Naive B cell (primary cell): ENCODE data around the gene INSIG2. TPM values are rescaled to one million over a fixed set of nuclear protein-coding genes. Genes with fewer than 3 reads are reported as not detected.

ENCODE experiments used
- ATAC-seq, 2 donors: fragments of 150-1000 bp; cut with Tn5 transposase; 2 replicates each; pipeline ENCODE4 v1.10.0; 2021; ENCODE audit warnings: low read depth in 2 of 2, mild to moderate bottlenecking in 2 of 2, moderate library complexity in 2 of 2
- DNase-seq: peaks from one replicate; pipeline ENCODE4 v3.0.0; 2022
- H3K27ac Mint-ChIP-seq, 6 donors: one replicate each; pipeline ENCODE4 v1.8.0; 2020 to 2022; ENCODE audit warnings: mild to moderate bottlenecking in 6 of 6, mixed read lengths in 6 of 6, moderate library complexity in 5 of 6, inconsistent platforms in 2 of 6
- H3K27me3 Mint-ChIP-seq, 3 donors: one replicate each; pipeline ENCODE4 v1.8.0; 2021 to 2022; ENCODE audit warnings: mixed read lengths in 3 of 3, mild to moderate bottlenecking in 1 of 3
- H3K36me3 Mint-ChIP-seq, 2 donors: one replicate each; pipeline ENCODE4 v1.8.0; 2020 to 2022; ENCODE audit warnings: mixed read lengths in 2 of 2, inconsistent platforms in 1 of 2, mild to moderate bottlenecking in 1 of 2
- H3K4me1 Mint-ChIP-seq, 3 donors: one replicate each; pipeline ENCODE4 v1.8.0; 2020 to 2022; ENCODE audit warnings: mixed read lengths in 3 of 3, inconsistent platforms in 1 of 3, mild to moderate bottlenecking in 1 of 3, moderate library complexity in 1 of 3
- H3K4me3 Mint-ChIP-seq, 8 donors: one replicate each; pipeline ENCODE4 v1.8.0; 2020 to 2022; ENCODE audit warnings: mild to moderate bottlenecking in 8 of 8, mixed read lengths in 8 of 8, moderate library complexity in 8 of 8, inconsistent platforms in 2 of 8
- H3K9me3 Mint-ChIP-seq, 7 donors: one replicate each; pipeline ENCODE4 v1.8.0; 2020 to 2022; ENCODE audit warnings: mixed read lengths in 7 of 7, mild to moderate bottlenecking in 5 of 7, inconsistent platforms in 2 of 7, moderate library complexity in 1 of 7
- polyA plus RNA-seq, 6 donors: library from polyadenylated mRNA; unstranded; fragments of 300-500 nt; fragmentation: Illumina TruSeq; gene quantifications; one replicate each; pipeline ENCODE4 v1.2.3, GENCODE V29; 2021; ENCODE audit warnings: low read depth in 6 of 6

The INSIG2 gene
- polyA plus RNA-seq, 6 donors from 2014 or later = 23.6 to 54.5 (median 27.3) TPM

GRCh38 chr2:118130385-118130784 is 42.1 kb downstream of the INSIG2 start:
- ATAC-seq = no peak
- peaks cover 15 to 50% (median 42%) of the 10 kb centered on the region in 3 donors for H3K27me3 Mint-ChIP-seq
- no peak overlapping the region for H3K4me3 Mint-ChIP-seq
- peak overlapping the region in 1 of 6 donors; percentile 73 for H3K27ac Mint-ChIP-seq
- H3K36me3 Mint-ChIP-seq = no peaks in the 10 kb centered on the region
- H3K9me3 Mint-ChIP-seq = peaks cover 0 to 2% (median 0%) of the 10 kb centered on the region in 7 donors
- H3K4me1 Mint-ChIP-seq = peaks cover 0 to 3% (median 0%) of the 10 kb centered on the region in 3 donors
- DNase-seq = no peak

GRCh38 chr2:118131771-118132170 is 43.5 kb downstream of the INSIG2 start:
- no peak for DNase-seq
- peaks cover 0 to 2% (median 0%) of the 10 kb centered on the region in 7 donors for H3K9me3 Mint-ChIP-seq
- H3K4me3 Mint-ChIP-seq = no peak overlapping the region
- peaks cover 0 to 3% (median 0%) of the 10 kb centered on the region in 3 donors for H3K4me1 Mint-ChIP-seq
- ATAC-seq = no peak
- no peaks in the 10 kb centered on the region for H3K36me3 Mint-ChIP-seq
- H3K27me3 Mint-ChIP-seq = peaks cover 11 to 38% (median 35%) of the 10 kb centered on the region in 3 donors
- H3K27ac Mint-ChIP-seq = peak overlapping the region in 1 of 6 donors; percentile 23

DNA sequence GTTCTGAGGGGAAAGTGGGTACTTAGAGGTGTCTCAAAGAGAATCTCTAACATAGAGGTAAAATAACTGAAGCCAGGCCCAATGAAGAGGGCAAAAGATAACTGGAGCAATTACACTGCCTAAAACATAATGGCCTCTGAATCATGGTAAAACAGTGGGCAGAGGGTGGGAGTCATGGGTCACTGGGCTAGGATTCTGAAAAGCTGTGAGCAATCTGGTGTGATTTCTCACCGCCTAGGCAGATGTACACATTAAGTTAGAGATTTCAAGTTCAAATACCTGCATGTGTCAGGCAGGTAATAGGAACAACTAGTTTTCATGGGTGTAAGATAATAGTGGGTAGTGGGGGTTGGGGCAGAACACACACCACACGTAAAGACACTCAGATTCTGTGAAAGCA is 45.6 kb downstream of the INSIG2 start:
- Mint-ChIP-seq H3K27me3 (peaks cover 10 to 20% (median 17%) of the 10 kb centered on the region in 3 donors), H3K4me3 (peak overlapping the region in 1 of 8 donors; percentile 23), H3K4me1 (peaks cover 0 to 3% (median 0%) of the 10 kb centered on the region in 3 donors), H3K36me3 (no peaks in the 10 kb centered on the region), H3K9me3 (no peaks in the 10 kb centered on the region), H3K27ac (no peak overlapping the region)
- DNase-seq (no peak), ATAC-seq (no peak)

DNA sequence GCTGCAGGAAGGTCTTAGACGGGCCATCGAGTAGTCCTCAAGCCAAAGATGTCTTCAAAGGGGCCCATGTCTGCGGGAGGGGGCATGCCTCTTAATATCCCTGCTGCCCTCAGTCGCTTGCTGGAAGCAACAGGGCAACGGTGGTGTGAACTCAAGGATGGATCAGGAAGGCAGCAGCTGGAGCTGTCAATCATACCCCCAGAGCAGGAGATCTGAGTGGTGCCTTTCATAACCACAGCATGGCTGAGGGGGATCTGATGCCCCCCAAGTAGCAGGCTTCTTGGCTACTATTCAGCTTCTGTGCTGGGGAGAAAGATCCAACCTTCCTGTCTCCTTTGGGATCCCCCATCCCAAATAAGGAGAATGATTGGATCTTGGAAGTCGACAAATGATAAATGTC is 46.4 kb downstream of the INSIG2 start:
- DNase-seq = no peak
- H3K4me3 Mint-ChIP-seq = no peak overlapping the region
- no peak for ATAC-seq
- no peak overlapping the region for H3K27ac Mint-ChIP-seq
- H3K4me1 Mint-ChIP-seq = peaks cover 0 to 3% (median 0%) of the 10 kb centered on the region in 3 donors
- H3K27me3 Mint-ChIP-seq = peaks cover 5 to 13% (median 12%) of the 10 kb centered on the region in 3 donors
- H3K36me3 Mint-ChIP-seq = no peaks in the 10 kb centered on the region
- H3K9me3 Mint-ChIP-seq = no peaks in the 10 kb centered on the region

- peaks cover 0 to 3% (median 0%) of the 10 kb centered on the region in 7 donors for H3K9me3 Mint-ChIP-seq
- no peak for DNase-seq
- peaks cover 27 to 44% (median 33%) of the 10 kb centered on the region in 3 donors for H3K27me3 Mint-ChIP-seq
- H3K36me3 Mint-ChIP-seq = no peaks in the 10 kb centered on the region
- H3K4me1 Mint-ChIP-seq = no peaks in the 10 kb centered on the region
- no peak overlapping the region for H3K27ac Mint-ChIP-seq
- H3K4me3 Mint-ChIP-seq = no peak overlapping the region
- no peak for ATAC-seq
These were observed 56.9 kb downstream of the INSIG2 start for GRCh38 chr2:118145207-118145606.

DNA sequence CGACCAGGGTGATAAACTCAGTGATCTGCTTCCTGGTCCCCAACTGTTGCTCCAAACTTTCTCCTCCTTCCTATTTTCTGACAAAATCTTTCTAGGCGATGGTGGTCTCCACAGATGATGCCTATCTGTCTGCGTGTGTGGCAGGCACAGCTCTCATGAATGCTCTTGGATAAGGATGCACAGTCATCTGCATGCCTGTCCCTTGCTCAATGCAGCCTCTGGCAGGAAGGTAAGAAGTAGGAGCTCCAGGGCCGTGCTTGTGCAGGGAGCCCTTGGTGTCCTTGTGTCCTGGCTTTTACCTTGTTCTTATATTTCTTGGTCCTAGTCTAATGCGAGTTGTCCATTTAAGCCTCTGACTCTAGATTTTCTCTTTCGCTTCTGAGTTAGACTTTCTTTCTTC is 57.5 kb downstream of the INSIG2 start:
- no peak for ATAC-seq
- Mint-ChIP-seq H3K27me3 (peaks cover 27 to 45% (median 33%) of the 10 kb centered on the region in 3 donors), H3K27ac (no peak overlapping the region), H3K9me3 (peaks cover 0 to 3% (median 0%) of the 10 kb centered on the region in 7 donors), H3K4me1 (no peaks in the 10 kb centered on the region), H3K4me3 (no peak overlapping the region), H3K36me3 (no peaks in the 10 kb centered on the region)
- no peak for DNase-seq

- Mint-ChIP-seq H3K4me3 (no peak overlapping the region), H3K9me3 (peaks cover 0 to 3% (median 0%) of the 10 kb centered on the region in 7 donors), H3K4me1 (no peaks in the 10 kb centered on the region), H3K27ac (no peak overlapping the region), H3K36me3 (no peaks in the 10 kb centered on the region), H3K27me3 (peaks cover 27 to 49% (median 33%) of the 10 kb centered on the region in 3 donors)
- DNase-seq (no peak), ATAC-seq (no peak)
These were observed 58.3 kb downstream of the INSIG2 start for GRCh38 chr2:118146315-118147283.

GRCh38 chr2:118148133-118148532 is 59.9 kb downstream of the INSIG2 start:
- peaks cover 31 to 59% (median 43%) of the 10 kb centered on the region in 3 donors for H3K27me3 Mint-ChIP-seq
- no peaks in the 10 kb centered on the region for H3K9me3 Mint-ChIP-seq
- no peaks in the 10 kb centered on the region for H3K4me1 Mint-ChIP-seq
- no peaks in the 10 kb centered on the region for H3K36me3 Mint-ChIP-seq
- ATAC-seq (no peak), DNase-seq (no peak)
- no peak overlapping the region for H3K4me3 Mint-ChIP-seq
- no peak overlapping the region for H3K27ac Mint-ChIP-seq

DNA sequence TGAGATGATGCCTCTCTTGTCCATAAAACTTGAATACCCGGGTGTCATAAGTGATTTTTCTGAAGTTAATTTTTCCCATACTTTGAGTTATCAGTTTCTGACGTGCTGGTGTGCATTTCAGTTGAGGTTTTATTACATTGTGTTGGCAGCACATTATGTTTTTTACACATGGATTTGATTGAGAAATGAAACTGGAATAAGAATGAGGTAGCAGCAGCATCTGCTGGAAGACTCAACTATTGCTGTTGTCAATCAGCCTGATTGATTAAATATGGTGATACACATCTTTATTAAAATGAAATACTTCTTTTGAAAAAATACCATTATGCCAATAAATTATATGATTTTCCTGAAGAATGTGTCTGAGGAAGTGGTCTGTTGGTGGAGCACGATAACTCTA is 60.5 kb downstream of the INSIG2 start:
- no peak for ATAC-seq
- DNase-seq = no peak
- Mint-ChIP-seq H3K27me3 (peaks cover 37 to 59% (median 50%) of the 10 kb centered on the region in 3 donors), H3K27ac (no peak overlapping the region), H3K9me3 (no peaks in the 10 kb centered on the region), H3K36me3 (no peaks in the 10 kb centered on the region), H3K4me3 (no peak overlapping the region), H3K4me1 (no peaks in the 10 kb centered on the region)

DNA sequence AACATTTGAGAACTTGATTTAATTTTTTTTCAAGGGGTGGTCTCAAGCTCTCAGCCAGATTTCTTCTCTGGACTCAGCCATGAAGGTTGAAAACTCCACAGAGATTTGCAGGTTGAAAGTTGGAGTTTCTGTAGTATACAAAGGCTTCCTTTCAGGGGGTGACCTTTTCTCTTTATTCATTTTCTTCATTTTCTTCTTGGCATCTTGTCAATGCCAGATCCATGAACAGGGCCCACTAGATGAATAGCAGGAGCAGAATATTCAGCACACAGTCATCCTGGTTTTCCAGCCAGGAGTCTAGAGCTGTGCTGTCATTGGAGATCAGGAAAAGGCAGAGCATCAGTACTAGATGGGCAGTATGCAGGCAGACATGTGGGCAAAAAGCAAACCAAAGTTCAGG is 62.0 kb downstream of the INSIG2 start:
- DNase-seq (no peak), ATAC-seq (no peak)
- Mint-ChIP-seq H3K36me3 (no peaks in the 10 kb centered on the region), H3K9me3 (peaks cover 0 to 5% (median 0%) of the 10 kb centered on the region in 7 donors), H3K4me1 (no peaks in the 10 kb centered on the region), H3K27me3 (peaks cover 40 to 57% (median 49%) of the 10 kb centered on the region in 3 donors), H3K4me3 (no peak overlapping the region), H3K27ac (no peak overlapping the region)

DNA sequence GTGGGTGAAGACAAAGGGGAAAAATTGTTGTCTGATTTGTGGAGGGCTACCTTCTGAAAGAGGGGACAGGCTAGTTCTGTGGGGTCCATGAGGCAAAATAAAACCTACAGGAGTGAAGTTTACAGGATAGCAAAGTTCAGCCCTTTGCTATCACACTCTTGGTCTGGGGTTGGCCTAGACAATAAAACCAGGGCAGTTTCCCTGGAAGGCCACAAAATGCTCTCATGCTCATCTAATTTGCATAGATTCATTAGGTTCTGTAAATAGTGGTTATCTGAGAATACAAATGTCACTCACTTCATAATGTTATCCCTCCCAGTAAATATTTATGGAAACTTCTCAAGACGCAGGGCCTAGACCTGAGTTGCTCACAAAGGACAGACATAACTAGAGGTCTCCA is 63.6 kb downstream of the INSIG2 start:
- H3K27ac Mint-ChIP-seq = peak overlapping the region in 1 of 6 donors; percentile 5
- H3K9me3 Mint-ChIP-seq = peaks cover 0 to 11% (median 2%) of the 10 kb centered on the region in 7 donors
- DNase-seq = no peak
- ATAC-seq = no peak
- H3K4me3 Mint-ChIP-seq = no peak overlapping the region
- peaks cover 0 to 7% of the 10 kb centered on the region in 2 donors for H3K36me3 Mint-ChIP-seq
- peaks cover 44 to 50% (median 44%) of the 10 kb centered on the region in 3 donors for H3K27me3 Mint-ChIP-seq
- H3K4me1 Mint-ChIP-seq = no peaks in the 10 kb centered on the region

DNA sequence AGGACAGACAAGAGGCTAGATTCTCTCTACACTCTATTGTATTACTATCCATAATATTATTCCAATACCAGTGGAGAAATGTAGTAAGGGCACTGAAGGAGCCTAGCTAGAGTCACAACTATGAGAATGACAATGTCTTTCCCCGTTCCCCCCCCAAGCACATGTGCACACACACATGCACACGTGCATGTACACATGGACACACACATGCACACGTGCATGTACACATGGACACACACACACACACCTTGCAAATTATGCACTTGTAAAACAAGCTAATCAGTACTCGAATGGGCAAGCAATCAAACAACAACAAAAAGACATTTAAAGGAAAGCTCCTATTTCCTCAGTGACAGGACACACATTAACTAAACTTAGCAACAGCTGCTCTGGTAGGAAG is 65.2 kb downstream of the INSIG2 start:
- no peak overlapping the region for H3K27ac Mint-ChIP-seq
- H3K27me3 Mint-ChIP-seq = peaks cover 37 to 42% (median 39%) of the 10 kb centered on the region in 3 donors
- H3K4me3 Mint-ChIP-seq = no peak overlapping the region
- peaks cover 6 to 26% (median 10%) of the 10 kb centered on the region in 7 donors for H3K9me3 Mint-ChIP-seq
- no peaks in the 10 kb centered on the region for H3K4me1 Mint-ChIP-seq
- DNase-seq = no peak
- peaks cover 7 to 15% of the 10 kb centered on the region in 2 donors for H3K36me3 Mint-ChIP-seq
- no peak for ATAC-seq

- ATAC-seq (no peak), DNase-seq (no peak)
- H3K27me3 Mint-ChIP-seq = peaks cover 38 to 46% (median 43%) of the 10 kb centered on the region in 3 donors
- H3K4me3 Mint-ChIP-seq = no peak overlapping the region
- peaks cover 6 to 26% (median 11%) of the 10 kb centered on the region in 7 donors for H3K9me3 Mint-ChIP-seq
- no peaks in the 10 kb centered on the region for H3K4me1 Mint-ChIP-seq
- peaks cover 7 to 15% of the 10 kb centered on the region in 2 donors for H3K36me3 Mint-ChIP-seq
- H3K27ac Mint-ChIP-seq = no peak overlapping the region
These were observed 65.9 kb downstream of the INSIG2 start for GRCh38 chr2:118154176-118154575.
